NCI-H460 (cell line): ENCODE data around the gene TBXA2R. TPM values are rescaled to one million over a fixed set of nuclear protein-coding genes. Genes with fewer than 3 reads are reported as not detected.

Experiments
- DNase-seq: peaks from one replicate; pipeline ENCODE4 v3.0.0-alpha.2; 2016; ENCODE audit warnings: low read depth; ENCODE audit errors: extremely low read depth
- total RNA-seq: library from RNA; depleted of rRNA; stranded (reverse); fragments of >200 nt; shearing (Covaris generic); gene quantifications from 2 replicates; pipeline ENCODE4 v1.2.3, GENCODE V29; 2014

TBXA2R gene
- total RNA-seq, 1 experiment from 2014 or later, result 1.4 TPM

DNA sequence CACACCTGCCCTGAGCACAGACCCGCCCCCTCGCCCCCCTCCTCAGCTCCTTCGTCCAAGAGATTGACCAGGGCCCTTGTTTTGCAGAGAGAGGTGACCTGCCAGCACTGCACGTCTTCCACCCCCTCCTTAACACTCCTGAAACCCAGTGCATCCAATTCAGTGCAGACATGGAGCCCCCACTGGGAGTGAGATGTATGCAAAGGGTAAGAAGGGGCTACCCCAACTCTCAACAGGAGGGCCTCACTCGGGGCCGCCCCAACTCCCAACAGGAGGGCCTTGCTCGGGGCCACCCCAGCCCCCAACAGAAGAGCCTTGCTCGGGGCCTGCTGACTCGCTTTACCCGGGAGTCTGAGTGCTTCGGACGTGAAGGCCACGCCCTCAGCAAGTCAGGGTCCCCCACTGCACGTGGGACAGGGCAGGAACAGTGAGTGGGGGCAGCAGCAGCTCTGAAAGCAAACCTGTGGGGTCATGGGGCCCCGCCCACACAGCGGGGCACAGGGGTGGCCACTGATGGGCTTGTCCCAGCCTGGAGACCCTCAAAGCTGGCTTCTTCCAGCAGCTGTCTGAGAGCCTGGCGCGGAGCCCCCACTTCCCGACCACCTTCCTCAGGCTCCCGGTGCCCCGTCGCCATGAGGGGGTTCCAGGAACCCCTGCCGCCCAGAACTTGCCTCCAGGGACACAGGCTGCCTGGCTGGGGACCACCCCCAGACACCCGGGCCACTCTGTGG lies 14.3 kb upstream of the TBXA2R start:
- DNase-seq, result no peak

DNA sequence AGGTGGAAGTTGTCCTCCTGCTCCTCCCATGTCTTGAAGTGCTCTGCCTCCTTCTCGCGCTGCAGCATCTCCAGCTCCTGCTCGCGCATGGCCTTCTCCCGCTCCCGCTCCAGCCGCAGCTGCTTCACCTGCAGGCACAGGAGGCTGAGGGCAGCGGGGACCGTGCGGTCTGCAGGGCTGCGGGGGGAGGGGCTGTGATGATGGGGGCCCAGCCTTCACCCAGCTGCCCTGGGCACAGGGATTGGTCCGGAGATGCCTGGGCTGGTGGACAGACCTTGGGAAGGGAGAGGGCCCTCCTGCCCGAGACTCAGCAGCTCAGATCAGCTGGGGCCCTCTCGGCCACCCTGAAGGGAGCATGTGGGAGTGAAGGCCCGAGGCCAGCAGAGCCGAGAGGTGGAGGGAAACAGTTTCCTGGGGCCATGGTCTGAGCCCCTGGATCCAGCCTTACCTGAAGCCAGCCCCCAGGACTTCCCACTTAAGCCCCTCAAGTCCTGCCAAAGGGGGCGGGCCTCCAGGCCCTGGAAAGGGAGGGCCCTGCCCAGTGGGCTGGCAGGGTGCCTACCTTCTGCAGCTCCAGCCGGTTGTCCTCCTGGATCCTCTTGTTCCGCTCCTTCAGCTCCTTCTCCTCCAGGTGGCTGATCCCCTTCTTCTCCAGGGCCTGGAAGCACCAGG lies 13.6 kb upstream of the TBXA2R start:
- no peak for DNase-seq

DNA sequence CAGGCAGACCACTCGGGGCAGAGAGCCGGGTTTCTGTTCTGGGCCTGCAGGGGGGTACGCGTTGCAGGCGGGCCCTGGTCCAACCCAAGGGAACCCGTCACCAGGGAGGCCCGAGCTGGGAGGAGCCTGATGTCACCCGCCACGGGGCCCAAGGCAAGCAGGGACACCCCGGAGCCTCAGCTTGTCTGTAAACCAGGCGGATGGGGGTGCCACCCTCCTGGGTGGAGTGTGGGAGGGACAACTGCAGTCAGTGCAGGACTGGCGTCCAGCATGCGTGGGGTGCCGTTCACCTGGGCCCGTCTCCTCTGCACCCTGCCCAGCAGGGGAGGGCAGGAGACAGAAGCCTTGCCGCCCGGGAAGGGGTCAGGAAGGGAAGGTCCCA lies 12.9 kb upstream of the TBXA2R start:
- DNase-seq, result no peak

DNA sequence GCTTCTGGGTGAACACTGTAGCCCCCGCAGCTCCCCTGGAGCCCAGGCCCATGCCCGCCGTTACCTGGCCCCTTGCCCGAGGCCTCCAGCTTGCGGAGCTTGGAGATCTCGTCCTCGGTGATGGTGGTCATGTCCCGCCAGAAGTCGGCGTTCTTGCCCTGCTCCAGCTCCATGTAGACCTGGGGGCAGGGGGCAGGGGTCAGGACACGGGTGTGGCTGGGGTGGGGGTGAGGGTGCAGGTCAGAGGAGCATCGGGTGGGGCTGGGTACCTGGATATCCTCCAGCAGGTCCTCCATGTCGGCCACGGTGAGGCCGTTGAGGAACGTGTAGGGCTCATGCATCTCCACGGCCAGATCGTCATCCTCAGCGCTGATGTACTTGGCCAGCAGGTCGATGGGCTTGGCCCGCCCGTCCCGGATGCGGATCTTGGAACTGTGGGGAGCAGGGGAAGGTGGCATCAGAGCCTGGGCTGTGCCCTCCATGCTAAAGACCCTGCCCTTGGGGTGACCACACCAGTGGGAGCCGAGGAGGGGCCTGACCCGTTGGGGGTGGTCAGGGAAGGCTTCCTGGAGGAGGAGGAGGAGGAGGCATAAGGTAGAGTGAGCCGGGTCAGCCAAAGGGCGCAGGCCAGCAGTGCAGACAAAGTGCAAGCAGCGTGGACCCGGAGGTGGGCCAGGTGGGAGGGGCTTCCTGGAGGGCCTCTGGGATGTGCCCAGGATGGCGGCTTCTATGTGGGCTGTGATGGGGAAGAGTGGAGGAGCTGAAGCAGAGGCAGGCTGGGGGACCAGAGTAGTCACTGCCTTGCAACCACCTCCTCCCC lies 12.3 kb upstream of the TBXA2R start:
- no peak for DNase-seq

DNA sequence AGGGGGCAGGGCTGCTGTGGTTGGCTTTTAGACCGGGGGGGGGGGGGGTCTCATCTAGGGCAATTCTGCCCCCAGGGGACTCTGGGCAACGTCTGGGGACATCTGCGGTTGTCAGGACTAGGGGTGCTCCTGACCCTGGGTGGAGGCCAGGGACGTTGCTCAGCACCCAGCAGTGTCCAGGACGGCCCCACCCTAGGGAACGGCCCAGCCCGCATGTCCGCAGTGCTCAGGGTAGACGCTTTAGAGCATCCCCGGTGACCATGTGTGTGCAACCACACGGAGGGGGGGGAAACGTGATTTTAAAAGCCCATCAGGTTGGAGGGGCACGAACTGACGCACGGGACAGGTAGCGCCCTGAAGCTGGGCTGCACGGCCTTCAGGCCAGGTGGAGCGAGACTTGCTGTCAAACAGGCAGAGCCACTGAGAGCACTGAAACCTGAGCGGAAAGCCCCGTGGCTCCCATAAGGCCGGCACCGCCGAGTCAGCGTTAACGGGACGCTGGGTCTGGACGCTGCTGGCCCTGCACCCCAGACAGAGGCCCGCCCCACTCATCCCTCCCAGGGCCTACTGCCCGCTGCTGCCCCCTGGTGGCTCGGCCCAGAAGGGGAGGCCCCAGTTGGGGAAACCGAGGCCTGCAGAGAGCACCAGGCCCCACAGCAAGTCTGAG lies 11.6 kb upstream of the TBXA2R start:
- no peak for DNase-seq

DNA sequence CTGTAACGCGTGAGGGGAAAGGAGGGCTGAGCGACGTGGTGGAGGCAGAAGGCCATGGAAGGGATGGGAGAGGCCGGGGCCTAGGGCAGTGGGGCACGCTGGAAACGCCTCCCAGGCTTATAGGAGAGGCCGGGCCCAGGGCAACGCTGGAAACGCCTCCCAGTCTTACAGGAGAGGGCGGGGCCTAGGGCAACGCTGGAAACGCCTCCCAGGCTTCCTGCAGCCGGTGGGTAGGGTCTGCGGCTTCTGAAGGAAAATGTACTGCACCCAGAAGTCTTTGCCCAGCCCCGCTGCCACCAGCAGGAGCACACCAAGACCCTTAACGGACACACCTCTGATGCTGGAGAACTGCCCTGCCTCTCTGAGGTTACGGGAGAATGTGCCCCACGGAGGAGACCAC lies 10.8 kb upstream of the TBXA2R start:
- no peak for DNase-seq

DNA sequence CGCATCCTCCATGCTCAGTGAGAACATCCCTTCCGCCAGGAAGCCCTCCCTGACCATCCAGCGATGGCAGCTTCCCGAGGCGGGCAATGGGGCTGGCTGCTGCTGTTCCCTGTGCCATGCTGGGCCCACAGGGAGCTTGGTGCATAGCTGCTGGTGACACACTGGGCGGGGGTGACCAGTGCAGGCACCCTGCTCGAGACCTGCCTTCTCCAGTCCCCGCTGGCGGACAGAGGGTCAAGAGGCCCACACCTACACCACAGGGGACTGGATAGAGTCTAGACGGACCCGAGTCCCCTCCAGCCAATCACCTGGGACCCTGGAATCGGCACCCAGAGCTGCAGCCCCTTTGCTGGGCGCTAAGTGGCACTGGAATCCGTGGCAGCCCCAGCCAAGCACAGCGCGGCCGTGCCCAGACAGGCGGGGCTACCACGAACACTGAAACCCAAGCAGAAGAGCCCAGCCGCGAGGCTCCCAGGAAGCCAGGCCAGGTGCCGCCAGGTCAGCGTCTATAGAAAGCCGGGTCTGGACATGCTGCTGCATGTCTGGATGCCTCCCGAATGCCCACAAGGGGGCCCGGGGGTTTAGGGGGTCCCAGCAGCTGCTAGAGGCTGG lies 9.0 kb upstream of the TBXA2R start:
- no peak for DNase-seq

DNA sequence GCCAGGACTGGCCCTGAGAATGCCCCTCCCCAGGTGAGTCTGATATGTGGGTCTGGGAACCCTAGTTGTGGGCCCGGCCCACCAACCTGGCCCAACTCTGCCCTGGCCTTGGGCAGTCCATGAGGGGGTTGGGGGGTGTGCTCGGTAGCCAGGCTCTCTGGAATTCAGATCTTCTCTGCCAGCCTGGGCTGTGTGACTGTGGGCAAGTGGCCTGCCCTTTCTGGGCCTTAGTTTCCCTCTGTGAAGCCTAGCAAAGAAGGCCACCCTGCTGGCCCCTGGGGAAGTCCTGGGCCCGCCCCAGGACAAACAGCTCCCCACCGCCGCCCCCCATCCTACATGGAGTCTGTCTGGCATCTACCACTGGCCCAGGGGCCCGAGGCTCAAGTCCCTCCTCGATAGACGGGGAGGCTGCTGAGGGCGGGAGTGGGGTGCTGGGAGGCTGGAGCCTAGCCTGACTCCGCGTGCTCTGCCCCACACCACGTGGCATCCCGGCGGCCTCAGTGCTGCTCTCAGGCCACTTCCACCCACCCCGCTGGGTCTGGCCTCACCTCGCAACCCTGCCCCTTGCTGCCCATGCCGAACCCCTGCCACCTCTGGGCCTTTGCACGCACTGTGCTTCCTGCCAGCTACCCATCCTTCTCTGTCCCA lies 8.3 kb upstream of the TBXA2R start:
- DNase-seq, result no peak

DNA sequence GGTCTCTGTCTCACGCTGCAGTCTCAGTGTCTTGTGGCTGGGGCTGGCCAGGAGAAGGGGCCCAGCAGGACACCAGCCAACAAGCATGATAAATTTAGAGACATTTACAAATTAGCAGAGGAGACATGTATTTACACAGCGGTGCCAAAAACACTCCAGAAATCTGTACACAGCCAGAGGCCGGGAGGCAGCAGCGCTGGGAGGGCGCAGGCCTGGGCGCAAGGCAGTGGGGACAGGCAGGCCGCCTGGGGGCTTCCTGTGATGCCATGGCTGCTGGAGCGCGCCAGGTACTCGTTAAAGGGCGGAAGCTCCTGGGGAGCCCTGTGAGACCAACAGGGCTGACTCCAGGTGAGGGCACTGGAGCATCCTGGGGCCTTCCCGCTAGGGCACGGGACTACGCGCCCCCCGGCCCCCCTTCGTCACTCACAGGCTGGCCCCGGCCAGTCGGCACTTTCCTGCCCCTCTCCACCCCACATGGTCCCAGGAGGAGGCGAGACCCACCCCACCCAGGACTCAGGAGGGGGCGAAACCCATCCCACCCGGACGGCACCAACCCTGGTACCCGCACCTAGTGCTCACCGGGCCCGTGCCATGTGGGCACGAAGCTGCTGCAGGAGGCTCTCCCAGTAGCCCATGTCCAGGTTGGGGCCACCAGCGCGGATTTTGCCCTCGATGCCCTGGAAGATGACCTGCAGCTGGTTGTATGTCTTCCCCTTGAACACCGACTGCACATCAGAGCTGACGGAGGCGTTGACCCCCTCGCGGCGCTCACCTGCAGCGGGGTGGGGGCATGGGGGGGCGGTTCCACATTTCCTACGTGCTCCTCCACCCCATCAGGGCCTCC lies 7.4 kb upstream of the TBXA2R start:
- DNase-seq, result no peak

DNA sequence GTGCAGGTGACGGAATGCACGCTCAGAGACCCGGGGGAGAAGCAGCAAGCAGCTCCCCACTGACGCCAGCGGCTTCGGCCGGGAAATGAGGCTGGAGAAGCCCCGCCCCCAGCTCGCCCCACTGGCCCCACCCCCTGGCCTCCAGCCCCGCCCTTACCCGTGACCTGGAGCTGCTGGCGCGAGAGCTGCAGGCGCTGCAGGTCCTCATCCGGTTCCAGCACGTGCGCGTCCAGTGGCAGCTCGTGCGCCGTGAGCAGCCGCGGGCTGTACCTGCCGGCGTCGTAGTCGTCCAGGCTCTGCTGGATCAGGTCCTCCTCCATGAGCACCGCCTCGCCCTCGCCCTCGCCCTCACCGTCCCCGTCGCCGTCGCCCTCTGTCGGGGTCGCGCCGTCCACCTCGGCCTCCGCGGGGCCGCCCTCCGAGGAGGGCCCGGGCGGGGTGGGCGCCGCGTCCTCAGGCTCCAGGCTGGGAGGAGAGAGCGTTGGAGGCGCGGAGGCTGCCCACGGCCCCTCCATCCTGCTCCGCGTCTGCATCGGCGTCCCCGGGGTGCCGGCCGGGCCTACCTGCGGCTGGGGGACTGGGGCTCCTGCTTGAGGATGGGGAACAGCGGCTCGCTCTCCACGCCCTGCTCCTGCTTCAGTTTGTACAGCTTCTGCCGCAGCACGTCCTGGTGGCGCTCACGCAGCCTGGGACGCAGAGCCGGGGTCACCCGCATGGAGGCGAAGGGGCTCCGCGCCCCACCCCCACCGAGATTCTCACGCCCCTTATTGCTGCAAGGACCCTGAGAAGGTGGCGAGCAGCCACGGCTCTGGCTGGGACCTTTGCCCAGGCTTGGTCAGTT lies 6.4 kb upstream of the TBXA2R start:
- DNase-seq, result no peak

DNA sequence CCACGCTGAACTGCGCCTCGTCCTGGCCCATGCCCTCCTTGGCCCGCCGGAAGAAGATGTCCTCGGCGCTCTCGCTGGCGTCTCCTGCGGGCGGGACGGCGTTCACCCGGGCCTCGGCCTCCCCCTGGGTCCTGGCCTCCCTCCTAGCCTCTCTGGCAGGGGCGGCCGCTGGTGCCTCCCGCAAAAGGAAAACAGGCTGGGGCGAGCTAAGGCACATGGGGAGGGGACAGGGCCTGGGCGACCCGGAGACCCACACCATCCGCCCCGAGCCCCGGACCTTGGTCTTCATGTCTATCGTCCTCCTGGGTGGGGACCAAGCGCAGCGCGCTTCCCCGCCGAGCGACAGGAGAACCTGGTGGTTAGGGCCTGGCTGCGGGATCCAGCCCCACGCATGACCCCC lies 5.7 kb upstream of the TBXA2R start:
- no peak for DNase-seq

DNA sequence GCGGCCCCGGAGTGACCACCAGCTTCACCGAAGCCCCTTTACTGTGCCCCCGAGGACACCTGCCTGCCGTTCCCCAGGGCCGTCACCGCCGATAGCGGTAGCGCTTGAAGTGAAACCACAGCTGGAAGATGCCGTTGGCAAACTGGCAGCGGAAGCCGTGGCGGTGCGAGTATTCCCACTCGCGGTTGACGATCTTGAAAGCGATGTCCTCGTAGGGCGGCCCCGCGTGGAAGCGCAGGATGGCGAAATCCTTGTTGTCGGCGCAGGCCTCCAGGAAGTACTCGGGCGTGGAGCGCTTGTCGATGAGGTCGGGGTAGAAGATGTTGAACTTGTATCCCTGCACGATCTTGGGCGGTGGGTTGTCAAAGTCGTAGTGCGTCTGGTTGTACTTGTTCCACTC lies 5.2 kb upstream of the TBXA2R start:
- DNase-seq, result no peak

DNA sequence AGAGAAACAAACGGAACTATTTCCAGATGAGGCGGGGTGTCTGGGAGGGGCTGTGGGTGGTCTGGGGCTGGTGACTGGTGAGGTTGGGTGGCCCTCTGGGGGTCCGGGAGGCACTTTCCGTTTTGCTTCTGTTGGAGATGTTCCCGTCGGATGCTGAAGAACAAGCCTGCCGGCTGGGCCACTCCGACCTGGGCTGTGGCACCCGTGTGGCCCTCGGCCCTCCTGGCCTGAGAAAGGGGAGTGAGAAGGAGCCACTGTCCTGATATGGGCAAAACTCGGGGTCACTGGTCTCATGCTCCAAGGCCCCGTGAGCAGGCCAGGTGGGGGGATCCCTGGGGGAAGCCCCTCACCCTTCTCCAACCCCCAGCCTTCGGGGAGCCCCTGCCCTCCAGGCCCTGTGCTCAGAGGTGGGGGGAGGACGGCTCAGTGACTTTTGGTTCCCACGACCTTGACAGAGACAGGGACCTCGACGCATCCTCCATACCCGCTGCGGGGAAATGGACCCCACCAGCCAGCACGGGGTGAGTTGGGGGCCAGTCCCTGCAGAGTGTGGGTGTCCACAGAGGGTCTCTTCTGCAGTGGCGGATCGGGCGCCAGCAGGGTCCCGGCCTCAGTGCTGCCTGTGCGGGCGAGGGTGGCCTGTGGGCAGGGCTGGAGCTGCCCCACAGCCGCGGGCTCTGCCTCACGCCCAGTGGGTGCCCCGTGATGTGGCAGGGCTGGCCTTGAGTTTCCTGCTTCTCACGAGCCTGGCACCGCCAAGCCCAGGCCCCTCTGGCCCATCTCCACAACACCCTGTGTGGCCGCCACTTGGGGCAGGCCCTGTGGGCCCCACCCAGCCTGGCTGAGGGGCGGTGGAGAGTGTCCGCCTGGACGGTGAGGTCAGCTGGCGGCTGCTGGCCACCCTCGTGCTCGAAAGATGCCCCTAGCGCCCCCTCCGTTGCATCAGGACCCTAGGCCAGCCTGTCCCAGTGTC lies 4.4 kb upstream of the TBXA2R start:
- DNase-seq, result no peak

DNA sequence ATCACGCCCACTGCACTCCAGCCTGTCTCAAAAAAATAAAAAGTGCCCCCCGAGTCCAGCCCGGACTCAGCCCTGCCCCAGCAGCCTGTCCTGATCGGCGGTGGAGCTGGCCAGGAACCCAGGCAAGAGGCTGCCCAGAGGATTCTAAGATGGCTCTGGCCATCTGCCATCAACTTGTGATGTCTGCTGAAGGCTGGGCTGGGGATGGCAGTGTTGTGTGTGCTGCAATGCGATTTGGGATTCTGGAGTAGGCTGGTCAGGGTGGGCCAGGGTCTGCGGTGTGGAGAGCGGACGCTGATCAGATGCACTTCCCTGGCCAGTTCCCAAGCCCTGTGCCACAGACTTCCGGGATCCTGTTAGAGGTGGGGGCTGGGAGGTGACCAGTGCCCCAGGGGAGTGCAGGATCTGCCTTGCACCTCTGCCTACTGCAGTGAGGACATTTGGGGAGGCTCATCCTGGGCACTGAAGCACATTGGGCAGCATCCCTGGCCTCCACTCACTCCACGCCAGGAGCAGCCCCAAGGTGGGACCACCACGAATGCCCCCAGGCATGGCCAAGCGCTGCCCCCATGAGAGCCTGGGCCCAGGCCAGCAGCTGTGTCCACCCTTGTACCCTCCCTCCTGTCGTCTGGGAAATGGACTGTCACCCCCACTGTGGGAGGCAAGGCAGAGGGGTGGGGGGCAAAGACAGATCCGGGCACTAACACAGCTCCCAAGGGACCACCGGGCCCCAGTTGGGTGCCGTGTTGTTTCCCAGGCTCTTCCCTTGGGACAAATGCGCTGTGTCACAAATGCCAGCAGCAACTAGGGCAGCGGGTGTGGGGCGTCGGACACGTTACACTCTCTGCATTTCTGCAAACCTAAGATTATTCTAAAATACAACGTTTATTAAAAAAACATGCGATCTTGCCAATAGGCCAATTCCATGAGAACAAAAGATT lies 3.4 kb upstream of the TBXA2R start:
- no peak for DNase-seq

DNA sequence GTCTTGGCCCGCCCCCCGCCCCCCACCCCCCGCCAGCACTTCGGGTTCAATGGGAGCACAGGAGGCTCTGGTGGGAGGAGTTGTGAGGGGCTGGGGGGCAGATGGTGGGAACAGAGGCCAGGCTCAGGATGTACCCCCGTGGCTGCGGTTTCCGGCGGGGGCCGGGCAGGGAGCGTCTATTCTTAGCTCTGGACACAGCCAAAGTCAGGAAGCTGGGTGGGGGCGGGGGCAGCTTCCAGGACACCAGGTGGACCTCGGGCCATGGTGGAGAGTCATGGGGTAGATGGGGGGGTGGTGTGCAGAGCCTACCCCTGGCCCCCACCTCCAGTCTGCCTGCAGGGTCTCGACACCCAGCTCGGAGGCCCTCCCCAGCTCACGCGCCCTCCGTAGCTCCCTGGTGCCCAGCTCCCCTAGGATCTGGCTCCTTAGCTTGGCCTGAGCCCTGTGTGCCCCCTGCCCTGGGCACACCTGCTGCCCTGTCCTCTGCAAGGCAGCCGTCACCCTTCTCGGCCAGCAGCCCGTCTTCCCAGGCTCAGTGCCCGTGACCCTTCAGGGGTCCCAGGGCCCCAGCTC lies 2.2 kb upstream of the TBXA2R start:
- no peak for DNase-seq
